Measurements from ENCODE around the gene DAD1. TPM values are rescaled to one million over a fixed set of nuclear protein-coding genes. Genes with fewer than 3 reads are reported as not detected.

DAD1 gene
- total RNA-seq, 4 donors from 2014 or later: 123 to 228 (median 171) TPM

DNA sequence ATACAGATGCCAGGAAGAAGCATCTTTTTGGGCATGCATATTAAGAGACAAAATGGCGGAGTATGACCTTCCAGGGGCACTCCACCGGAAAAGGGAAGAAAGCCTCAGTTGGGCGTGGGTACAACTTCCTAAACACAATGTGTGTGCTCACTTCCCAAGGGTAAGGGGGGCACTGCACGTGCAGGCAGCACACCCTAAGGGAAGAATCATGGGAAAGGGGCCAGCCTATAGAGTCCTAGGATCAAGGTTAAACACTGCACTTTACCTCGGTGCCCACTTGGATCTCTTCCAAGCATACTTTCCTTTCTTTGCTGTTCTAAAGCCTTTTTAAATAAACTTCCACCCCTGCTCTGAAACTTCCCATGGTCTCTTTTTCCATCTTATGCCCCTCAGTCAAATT, 40.3 kb upstream of the DAD1 start:
- no peaks in the 10 kb centered on the region for H3K27me3 ChIP-seq

DNA sequence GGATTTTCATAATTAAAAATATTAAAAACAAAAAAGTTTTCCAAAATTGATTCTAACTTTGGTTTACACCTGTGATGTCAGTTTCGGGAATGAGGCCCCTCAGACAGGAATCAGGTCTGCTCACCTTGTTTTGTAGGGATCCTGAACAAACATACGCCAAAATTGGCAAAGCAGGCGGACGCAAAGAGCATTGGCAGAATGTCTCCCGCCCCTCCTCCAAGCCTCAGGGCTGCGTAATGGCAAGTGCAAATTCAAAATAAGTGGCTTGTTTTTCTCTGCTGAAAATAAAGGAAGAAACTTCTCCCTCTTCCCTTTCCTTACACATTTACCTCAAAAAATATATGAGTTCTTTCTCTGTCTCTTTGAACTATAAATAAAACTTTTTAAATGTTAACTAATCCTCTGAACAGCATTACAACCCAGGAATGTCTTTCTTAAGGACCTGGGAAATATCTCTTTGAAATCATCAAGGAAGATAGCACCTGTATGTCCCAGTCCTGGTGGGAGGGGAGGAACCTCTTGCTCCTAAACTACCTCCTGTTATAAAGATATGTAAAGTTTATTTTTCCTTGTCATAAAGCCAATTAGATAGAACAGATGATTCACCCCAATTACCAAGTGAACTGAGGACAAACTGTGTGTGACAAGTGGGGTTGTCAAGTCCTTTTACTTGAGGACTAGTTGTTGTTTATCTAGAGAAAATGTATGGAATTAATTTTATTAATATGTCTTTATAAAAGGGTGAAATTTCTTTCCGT, 38.7 kb upstream of the DAD1 start:
- no peaks in the 10 kb centered on the region for H3K9me3 ChIP-seq
- TF ChIP-seq POLR2AphosphoS5 (IDR thresholded peaks at IDR 0.05) (no peak), POLR2A (IDR thresholded peaks at IDR 0.05) (no peak), EP300 (IDR thresholded peaks at IDR 0.05) (no peak)
- TF ChIP-seq, protein P1, sequence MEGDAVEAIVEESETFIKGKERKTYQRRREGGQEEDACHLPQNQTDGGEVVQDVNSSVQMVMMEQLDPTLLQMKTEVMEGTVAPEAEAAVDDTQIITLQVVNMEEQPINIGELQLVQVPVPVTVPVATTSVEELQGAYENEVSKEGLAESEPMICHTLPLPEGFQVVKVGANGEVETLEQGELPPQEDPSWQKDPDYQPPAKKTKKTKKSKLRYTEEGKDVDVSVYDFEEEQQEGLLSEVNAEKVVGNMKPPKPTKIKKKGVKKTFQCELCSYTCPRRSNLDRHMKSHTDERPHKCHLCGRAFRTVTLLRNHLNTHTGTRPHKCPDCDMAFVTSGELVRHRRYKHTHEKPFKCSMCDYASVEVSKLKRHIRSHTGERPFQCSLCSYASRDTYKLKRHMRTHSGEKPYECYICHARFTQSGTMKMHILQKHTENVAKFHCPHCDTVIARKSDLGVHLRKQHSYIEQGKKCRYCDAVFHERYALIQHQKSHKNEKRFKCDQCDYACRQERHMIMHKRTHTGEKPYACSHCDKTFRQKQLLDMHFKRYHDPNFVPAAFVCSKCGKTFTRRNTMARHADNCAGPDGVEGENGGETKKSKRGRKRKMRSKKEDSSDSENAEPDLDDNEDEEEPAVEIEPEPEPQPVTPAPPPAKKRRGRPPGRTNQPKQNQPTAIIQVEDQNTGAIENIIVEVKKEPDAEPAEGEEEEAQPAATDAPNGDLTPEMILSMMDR (IDR thresholded peaks at IDR 0.05): no peak
- no peak overlapping the region for H3K4me3 ChIP-seq
- no peak overlapping the region for H3K27ac ChIP-seq
- no peaks in the 10 kb centered on the region for H3K27me3 ChIP-seq
- no peaks in the 10 kb centered on the region for H3K36me3 ChIP-seq
- H3K4me1 ChIP-seq: no peaks in the 10 kb centered on the region
- WGBS, 2 donors (ENCODE audit: low coverage in 1 of 2): 49 to 66% methylated on average over 6 to 7 of the region's 7 CpGs
- no peak for ATAC-seq

More for the DNA sequence above, 40.3 kb upstream of the DAD1 start:
- 44 to 58% methylated on average over 4 to 5 of the region's 5 CpGs for WGBS, 2 donors (ENCODE audit: low coverage in 1 of 2)
- Histone ChIP-seq H3K4me3 (no peak overlapping the region), H3K9me3 (no peaks in the 10 kb centered on the region), H3K4me1 (no peaks in the 10 kb centered on the region), H3K27ac (no peak overlapping the region), H3K36me3 (no peaks in the 10 kb centered on the region)
- no peak for TF ChIP-seq POLR2AphosphoS5 (IDR thresholded peaks at IDR 0.05)
- no peak for TF ChIP-seq EP300 (IDR thresholded peaks at IDR 0.05)
- no peak for TF ChIP-seq POLR2A (IDR thresholded peaks at IDR 0.05)
- TF ChIP-seq, protein P1 (IDR thresholded peaks at IDR 0.05): no peak
- ATAC-seq: no peak

DNA sequence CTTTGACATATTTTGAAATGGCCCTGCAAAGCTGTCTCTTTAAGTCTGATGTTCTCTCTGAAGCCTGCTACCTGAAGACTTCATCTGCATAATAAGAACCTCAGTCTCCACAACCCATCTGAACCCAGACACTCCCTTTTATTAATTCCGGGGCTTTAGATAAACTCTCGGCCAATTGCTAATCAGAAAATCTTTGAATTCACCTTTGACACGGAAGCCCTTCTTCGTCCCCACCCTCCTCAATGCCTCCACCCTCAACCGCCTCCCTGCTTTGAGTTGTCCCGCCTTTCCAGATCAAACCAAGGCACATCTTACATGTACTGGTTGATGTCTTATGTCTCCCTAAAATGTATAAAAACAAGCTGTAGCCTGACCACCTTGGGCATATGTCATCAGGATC, 37.6 kb upstream of the DAD1 start:
- TF ChIP-seq EP300 (IDR thresholded peaks at IDR 0.05): no peak
- no peak for TF ChIP-seq POLR2AphosphoS5 (IDR thresholded peaks at IDR 0.05)
- TF ChIP-seq POLR2A (IDR thresholded peaks at IDR 0.05): no peak
- TF ChIP-seq, protein P1 (IDR thresholded peaks at IDR 0.05): no peak
- H3K4me3 ChIP-seq: no peak overlapping the region
- 80 to 82% methylated on average over 6 of the region's 6 CpGs for WGBS, 2 donors (ENCODE audit: low coverage in 1 of 2)
- no peaks in the 10 kb centered on the region for H3K36me3 ChIP-seq
- H3K4me1 ChIP-seq: no peaks in the 10 kb centered on the region
- no peak overlapping the region for H3K27ac ChIP-seq
- no peaks in the 10 kb centered on the region for H3K9me3 ChIP-seq
- no peaks in the 10 kb centered on the region for H3K27me3 ChIP-seq
- ATAC-seq: no peak

DNA sequence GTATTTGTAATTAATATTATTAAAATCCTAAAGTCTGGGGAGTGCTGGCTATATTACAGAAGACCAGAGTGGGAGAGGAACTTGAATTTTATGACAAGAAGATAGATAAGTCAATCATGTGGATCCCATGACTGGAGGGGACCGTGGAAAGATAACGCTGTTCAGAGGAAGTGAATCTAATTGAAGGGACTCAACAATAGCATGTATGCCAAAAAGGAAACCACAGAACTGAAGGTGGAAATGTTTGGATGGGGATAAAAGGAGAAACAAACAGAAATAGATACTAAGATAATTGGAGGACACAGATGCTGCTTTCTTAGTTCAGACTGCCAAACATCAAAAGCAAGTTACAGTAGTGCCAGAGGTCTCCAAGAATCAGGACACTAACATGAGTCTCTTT, 34.0 kb upstream of the DAD1 start:
- ATAC-seq: no peak
- H3K4me3 ChIP-seq: no peak overlapping the region

More for the DNA sequence above, 34.0 kb upstream of the DAD1 start:
- no peak overlapping the region for H3K27ac ChIP-seq
- H3K36me3 ChIP-seq: no peaks in the 10 kb centered on the region
- peaks cover 0 to 3% (median 0%) of the 10 kb centered on the region in 3 donors for H3K9me3 ChIP-seq
- H3K4me1 ChIP-seq: no peaks in the 10 kb centered on the region
- 17 to 37% methylated on average over 2 of the region's 2 CpGs for WGBS, 2 donors (ENCODE audit: low coverage in 1 of 2)
- no peaks in the 10 kb centered on the region for H3K27me3 ChIP-seq
- no peak for TF ChIP-seq EP300 (IDR thresholded peaks at IDR 0.05)
- no peak for TF ChIP-seq POLR2A (IDR thresholded peaks at IDR 0.05)
- TF ChIP-seq POLR2AphosphoS5 (IDR thresholded peaks at IDR 0.05): no peak
- TF ChIP-seq, protein P1 (IDR thresholded peaks at IDR 0.05): no peak

All from gastroesophageal sphincter (tissue), 4 donors.